22Rv1 (cell line): ENCODE data around the gene P2RX2.

Experiments used
- ZFX ChIP-seq: fragments of 450-650 bp; IDR thresholded peaks from 2 replicates; pipeline ENCODE4 v1.6.1; 2017; ENCODE audit warnings: antibody characterized with exemption, borderline replicate concordance
- TF ChIP-seq, protein P1 (sequence below): fragments of 450-650 bp; IDR thresholded peaks from 2 replicates; pipeline ENCODE4 v1.5.1; 2017; ENCODE audit warnings: mild to moderate bottlenecking

DNA sequence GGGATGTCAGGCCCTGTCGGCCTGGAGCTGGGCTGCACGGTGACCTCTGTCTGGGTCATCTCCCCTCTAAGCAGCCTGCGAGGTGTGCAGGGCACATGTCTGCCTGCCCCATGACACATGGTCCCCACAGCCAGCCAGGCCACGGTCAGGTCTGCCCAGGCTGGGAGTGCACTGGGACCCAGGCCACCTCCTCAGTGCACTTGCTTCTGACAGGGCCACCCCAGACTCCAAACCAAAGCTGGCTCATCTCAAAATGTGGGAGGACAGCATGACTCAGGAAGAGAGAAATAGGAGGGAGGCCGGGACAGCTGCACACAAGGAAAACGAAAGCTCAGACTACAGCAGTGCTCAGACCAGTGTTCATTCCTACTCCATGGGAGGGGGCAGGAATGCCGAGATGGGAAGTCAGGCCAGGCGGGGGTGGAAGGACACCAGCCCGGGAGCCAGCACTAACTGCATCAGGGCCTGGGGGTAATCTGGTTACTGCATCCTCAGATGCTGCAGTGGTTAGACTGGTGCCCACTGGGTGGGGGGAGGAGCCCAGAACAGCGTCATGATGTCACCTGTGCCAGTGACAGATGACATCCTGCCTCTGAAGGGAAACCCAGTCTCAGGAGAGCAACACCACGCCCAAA is 4.0 kb downstream of the P2RX2 start:
- TF ChIP-seq, protein P1, sequence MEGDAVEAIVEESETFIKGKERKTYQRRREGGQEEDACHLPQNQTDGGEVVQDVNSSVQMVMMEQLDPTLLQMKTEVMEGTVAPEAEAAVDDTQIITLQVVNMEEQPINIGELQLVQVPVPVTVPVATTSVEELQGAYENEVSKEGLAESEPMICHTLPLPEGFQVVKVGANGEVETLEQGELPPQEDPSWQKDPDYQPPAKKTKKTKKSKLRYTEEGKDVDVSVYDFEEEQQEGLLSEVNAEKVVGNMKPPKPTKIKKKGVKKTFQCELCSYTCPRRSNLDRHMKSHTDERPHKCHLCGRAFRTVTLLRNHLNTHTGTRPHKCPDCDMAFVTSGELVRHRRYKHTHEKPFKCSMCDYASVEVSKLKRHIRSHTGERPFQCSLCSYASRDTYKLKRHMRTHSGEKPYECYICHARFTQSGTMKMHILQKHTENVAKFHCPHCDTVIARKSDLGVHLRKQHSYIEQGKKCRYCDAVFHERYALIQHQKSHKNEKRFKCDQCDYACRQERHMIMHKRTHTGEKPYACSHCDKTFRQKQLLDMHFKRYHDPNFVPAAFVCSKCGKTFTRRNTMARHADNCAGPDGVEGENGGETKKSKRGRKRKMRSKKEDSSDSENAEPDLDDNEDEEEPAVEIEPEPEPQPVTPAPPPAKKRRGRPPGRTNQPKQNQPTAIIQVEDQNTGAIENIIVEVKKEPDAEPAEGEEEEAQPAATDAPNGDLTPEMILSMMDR: no peak
- no peak for TF ChIP-seq ZFX
